ENCODE measurements around the gene KRT72. TPM values are rescaled to one million over a fixed set of nuclear protein-coding genes. Genes with fewer than 3 reads are reported as not detected.

The KRT72 gene
- total and polyA plus RNA-seq, 2 of the 13 experiments (the other 11 are each of a cell fraction or from before 2014, with no cell fraction given) = not detected

- TF ChIP-seq LRRFIP1 (CRISPR knock-in tag; conservative IDR thresholded peaks at IDR 0.05) (no peak), RFX5 (IDR thresholded peaks at IDR 0.05; ENCODE audit: low read depth, low read length) (no peak), ZNF124 (CRISPR knock-in tag; IDR thresholded peaks at IDR 0.05) (no peak), MZF1 (CRISPR knock-in tag; IDR thresholded peaks at IDR 0.05; ENCODE audit: borderline replicate concordance) (no peak), ZFP37 (CRISPR knock-in tag; IDR thresholded peaks at IDR 0.05; ENCODE audit: borderline replicate concordance) (no peak), NFYC (CRISPR knock-in tag; IDR thresholded peaks at IDR 0.05) (no peak), SNAI1 (CRISPR knock-in tag; IDR thresholded peaks at IDR 0.05; ENCODE audit: borderline replicate concordance) (no peak), GPBP1L1 (CRISPR knock-in tag; IDR thresholded peaks at IDR 0.05) (no peak)
- TF ChIP-seq, protein P1, sequence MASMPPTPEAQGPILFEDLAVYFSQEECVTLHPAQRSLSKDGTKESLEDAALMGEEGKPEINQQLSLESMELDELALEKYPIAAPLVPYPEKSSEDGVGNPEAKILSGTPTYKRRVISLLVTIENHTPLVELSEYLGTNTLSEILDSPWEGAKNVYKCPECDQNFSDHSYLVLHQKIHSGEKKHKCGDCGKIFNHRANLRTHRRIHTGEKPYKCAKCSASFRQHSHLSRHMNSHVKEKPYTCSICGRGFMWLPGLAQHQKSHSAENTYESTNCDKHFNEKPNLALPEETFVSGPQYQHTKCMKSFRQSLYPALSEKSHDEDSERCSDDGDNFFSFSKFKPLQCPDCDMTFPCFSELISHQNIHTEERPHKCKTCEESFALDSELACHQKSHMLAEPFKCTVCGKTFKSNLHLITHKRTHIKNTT (CRISPR knock-in tag; IDR thresholded peaks at IDR 0.05) = no peak
Measured at GRCh38 chr12:52585946-52586345, 15.3 kb downstream of the KRT72 start (continued).
